GM21528 (cell line): Measurements from ENCODE around the gene CCSER1.

Experiments
- ATAC-seq: cut with Tn5 transposase; IDR thresholded peaks from one replicate; pipeline ENCODE4 v1.9.1; 2021; ENCODE audit warnings: mild to moderate bottlenecking, moderate library complexity; ENCODE audit not compliant: unreplicated experiment, low FRiP score

The CCSER1 gene

DNA sequence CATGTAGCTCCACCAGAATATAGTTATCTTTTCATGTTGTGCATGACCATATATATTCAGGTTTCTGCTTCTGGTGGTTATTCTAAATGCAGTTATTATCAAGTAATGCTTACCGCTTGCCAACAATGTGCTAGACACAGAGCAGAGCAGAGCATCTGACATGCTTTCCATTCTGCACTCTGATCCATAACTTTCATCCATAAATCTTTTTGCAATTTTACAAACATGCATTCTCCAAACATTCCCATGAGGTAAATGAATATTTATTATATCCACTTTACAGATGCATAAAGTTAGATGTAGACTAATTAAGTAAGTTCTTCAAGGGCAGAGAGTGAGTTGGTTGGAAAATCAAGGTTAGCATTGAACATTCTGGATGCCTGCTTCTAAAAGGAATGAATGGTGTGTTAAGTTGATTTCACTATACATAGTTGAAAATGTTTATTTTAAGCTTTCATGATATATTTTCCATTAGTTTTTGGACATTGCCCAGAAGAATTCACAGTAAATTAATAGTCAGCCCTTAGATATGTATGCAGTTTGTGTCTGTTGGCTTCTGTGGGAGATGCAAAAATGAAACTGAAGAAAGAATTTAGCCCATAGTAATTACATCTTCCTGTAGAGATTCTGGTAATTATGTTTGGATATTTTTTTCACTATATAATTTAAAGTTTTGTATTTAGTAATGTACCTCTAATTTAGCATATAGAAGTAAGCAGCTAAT is 867.8 kb downstream of the CCSER1 start:
- no peak for ATAC-seq

DNA sequence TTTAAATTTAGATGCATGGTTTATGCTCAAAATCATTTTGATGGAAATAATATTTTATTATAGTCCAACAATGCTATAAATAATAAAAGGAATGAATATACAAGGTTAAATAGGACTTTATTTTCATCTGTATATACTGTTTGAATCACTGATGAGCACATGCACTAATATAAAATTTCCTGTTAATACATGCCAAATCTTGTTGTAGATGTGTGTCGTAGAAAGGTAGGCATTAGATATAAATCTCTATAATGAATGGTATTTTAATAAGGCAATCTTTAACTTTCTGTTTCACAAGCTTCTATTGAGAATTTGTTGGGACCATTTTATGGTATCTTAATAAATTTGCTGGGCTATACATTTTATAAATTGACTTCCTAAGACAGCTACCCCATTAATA is 868.8 kb downstream of the CCSER1 start:
- no peak for ATAC-seq

DNA sequence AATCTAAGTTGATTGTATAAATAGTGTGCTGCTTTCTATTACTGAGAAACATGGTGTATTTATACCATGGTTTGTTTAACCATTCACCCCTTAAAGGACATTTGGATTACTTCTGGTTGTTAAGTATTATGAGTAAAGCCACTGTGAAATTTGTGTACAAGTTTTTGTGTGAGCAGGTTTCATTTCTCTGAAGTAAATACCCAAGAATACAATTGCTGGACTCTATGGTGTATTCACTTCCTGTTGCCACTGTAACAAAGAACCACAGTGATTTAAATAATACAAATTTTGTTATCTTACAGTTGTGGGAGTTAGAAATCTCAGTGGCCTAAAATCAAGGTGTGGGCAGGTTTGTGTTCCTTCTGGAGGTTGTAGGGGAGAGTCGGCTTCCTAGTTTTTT is 869.6 kb downstream of the CCSER1 start:
- peak; percentile 61 for ATAC-seq

DNA sequence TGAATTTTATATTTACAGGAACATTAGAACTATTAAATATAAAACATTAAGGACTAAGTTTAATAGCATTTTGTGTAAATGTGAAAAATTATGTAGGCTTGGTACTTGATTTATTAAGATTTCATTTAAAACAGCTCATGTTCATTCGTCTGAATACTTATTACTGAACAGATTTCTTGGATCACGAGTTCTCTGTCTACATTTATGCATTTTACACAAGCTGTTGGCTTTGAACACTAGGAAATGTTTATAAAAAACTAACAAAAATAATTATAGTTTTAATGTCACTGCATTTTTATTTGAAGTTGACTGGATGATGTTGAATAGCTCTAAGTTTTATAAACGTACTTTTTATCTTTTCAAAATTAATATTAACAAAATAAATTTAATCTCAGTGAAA is 888.7 kb downstream of the CCSER1 start:
- ATAC-seq: no peak

DNA sequence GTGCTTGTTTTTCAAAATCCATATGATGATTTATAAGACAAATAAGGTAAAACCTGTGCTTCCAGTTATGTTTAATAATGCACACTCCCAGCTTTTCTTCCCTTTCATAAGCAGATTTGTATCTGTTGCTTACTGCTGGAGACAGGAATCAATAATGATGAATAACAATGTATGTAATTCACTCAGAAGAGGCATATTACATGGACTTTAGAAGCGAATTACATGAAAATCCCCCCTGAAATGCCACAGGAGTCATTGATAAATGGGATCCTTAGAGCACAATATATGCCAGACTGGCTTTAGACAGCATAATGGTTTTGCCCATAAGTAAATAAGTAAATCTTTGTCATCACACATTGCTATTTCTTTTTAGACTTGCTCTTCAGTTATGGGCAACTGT is 892.3 kb downstream of the CCSER1 start:
- ATAC-seq: no peak

DNA sequence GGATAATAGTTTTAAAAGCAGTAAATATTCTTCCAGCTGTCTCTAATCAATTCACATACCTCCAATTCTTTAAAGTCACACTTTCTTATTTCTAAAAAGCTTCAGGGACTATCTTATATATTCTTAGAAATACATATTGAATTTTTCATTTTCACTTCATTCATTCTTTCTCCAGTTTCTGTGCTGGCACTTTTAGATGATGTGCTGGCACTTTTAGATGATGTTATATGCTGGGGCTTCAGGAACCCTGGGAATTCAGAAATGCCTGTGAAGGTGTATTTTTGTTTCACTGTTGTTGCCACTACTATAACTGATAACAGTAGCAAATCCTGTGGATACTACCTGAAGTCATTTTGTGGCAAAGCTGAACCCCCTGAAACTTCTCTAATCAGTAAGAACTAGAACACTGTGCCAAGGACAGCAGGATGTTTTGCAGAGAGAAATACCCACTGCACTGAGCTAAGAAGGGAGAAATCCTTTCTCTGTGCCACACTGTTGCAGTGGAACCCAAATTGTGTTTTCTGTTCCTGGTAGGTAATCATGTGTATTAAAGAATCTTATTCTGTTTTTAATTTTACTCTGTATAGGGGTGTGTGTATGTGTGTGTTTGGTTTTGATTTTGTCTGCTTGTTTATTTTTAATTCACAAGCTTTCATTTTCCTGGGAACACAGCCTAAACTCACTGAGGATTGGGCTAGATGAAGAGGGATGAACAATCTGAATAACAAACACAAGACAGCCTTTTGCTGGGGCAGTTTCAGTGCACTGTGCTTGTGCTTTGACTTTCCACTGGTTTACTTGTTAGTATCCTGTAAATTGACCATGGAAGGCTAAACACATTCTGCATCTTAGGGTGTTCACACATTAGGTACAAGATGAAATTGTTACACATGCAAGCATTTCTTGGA is 898.3 kb downstream of the CCSER1 start:
- ATAC-seq: no peak

DNA sequence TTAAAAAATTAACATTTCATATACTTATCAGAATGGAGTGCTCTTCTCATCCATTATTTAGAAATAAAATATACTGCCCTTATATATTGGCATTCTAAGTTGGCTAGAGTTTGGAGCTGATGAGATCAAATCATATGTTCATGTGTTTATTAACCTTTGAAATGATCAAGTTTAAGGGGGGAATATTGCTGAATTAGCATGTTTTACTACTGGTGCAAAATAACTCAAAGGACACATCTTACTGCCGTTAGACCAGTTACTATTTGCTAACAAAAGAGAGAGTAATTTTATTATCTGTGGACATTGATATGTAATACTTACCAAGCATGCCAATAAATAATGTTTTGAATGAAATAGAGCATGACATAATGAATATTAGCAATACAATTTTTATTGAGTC is 901.0 kb downstream of the CCSER1 start:
- no peak for ATAC-seq

DNA sequence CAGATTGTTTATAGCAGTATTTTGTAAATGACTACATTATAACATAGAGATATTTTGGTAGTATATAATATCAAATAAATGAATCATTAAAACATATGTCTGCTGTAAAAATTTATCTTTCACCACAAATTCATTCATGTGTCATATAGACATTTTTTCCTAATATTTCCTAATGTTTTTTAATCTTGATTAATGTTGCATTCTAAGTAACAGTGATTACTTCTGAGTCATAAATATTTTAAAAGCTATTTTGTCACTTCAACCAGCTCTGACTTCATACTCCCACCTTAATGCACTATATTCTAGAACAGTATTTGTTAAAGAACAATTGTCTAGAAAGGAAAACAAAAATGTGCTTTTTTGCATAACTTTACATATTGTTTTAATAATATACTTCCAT is 904.6 kb downstream of the CCSER1 start:
- ATAC-seq: no peak

DNA sequence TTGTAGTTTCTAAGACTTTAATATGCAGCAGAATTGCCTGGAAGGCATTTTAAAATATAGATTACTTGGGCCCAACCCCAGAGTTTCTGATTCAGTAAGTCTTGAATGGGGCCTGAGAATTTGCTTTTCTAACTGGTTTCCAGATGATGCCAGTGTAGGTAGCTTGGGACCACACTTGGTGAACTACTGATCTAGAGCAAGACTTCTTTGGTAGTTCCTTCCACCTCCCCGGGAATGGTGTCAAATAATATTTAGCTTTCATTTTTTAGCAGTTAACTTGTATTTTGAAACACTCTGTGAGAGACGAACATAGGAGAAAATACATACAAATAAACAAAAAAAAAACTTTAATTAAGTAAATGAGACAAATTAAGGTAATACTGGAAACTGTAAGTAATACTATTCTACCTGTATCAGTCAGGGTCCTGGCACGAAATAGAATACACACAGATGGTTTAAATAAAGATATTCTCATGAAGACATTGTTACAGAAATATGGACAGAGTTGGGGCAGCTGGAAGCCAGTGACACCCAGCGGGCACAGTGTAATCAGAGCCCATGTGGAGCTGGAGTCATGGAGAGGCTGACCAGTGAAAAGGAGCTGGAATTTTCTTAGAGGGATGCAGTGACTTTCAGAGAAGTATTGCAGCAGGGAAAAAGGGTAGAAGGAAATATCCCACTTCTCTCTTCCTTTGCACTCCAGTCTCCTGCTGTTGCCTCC is 905.7 kb downstream of the CCSER1 start:
- ATAC-seq: no peak

DNA sequence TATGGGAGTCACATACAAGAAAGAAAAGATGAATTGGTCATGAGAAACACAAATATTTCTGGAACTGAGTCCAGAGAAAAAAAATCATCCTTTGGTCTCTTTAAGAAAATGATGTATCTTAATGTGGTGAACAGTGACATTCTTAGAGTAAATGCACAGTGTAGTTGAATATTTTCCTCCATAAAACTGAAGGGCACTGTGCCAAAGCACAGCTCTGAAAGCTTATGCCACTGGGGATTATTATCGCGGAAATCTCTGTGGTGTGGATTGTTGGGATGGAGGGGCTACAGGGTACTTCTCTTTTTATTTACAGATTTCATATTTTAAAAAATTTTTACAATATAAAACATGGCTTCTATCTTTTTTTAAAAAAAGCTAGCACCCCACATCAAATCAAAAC is 908.1 kb downstream of the CCSER1 start:
- no peak for ATAC-seq

DNA sequence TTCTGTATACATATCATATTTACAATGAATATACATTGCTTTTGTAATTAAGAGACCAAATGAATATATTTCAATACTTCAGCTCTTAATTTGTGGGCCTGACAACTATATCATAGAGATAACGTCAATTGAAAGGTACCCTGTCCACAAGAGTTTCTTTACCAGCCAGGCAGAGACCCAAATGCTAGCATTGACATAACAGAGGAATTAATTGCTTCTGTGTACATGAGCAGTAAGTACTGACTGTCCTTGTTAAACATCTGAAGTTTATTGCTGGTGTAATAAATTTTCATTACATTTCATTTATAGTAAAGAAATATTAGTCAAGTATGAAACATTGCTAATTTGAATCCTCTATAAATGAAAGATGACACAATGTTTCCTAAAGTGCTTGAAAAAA is 910.8 kb downstream of the CCSER1 start:
- ATAC-seq: no peak

DNA sequence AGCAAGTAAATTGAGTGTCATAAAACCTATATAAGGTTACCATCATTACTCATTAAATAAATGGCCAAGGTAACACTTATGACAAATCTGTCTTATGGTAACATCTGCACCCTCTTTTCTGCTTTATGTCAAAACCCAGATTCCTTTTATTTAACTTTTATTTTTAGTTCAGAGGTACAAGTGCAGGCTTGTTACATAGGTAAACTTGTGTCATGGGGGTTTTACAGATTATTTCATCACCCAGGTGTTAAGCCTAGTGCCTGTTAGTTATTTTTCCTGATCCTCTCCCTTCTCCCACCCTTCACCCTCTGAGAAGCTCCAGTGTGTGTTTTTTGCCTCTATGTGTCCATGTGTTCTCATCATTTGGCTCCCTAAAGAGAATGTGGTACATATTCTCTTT is 930.7 kb downstream of the CCSER1 start:
- ATAC-seq: no peak

DNA sequence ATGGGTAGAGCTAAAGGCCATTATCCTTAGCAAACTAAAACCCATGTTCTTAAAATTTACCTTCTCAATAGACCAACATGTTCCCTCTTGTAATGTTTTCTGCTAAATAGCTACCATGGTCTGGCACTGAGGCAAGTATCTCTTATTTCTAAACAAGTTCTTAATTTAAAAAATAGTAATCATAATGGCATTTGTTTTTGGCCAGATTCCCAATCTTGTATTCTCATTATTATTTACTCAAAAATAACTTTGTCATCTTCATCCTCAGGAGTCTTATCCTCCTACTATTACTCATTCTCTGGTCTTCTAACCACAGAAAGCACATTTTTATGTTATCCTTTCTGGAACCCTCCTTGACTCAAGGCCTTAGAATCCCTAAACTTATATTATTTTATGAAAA is 931.2 kb downstream of the CCSER1 start:
- no peak for ATAC-seq

DNA sequence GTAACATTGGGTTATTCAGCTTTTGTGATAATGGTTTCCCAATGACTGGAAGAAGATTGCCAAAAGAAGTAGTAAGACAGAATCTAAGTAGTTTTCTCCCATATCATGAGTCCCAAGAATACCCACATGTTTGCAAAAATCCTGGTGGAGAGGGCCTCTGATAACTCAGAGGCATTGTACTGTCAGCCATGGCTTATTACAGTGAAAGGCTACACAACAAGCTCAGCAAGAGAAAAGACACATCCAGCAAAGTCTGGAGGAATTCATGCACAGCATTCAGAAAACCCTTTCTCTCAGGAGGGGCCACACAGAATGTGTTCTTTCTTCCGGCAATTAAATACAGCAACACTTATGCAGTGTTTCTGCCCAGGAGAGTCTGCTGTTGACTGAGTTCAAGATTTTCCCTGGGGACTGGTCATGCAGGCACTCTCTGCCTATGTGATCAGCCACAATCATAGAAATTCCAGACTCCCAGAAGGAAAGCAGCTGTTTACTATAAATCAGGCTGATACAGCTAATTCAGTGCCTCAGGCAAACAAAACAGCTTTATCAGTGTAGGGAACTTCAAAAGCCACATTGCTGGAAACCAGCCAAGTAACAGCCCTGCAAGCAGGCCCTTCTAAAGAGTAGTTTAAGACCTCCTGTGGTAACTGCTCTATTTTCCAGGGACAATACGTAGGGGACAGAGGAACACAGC is 937.1 kb downstream of the CCSER1 start:
- ATAC-seq: no peak

DNA sequence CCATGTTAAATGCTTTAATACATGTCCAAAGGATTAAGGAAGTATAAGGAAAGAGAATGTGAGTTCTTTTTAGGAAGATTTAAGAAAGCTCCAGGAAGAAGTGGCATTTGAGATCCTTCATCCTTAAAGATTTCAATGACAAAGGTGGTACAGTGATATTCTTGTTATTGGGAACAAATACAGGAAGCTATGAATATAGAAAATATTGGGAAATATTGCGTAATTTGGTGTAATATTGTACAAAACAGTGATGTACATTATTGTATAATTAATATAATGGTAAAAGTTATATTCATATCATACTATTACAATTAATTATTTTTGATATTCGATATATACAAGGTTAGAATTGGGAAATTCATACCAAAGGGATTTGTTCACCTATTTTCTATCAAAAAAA is 937.9 kb downstream of the CCSER1 start:
- no peak for ATAC-seq

DNA sequence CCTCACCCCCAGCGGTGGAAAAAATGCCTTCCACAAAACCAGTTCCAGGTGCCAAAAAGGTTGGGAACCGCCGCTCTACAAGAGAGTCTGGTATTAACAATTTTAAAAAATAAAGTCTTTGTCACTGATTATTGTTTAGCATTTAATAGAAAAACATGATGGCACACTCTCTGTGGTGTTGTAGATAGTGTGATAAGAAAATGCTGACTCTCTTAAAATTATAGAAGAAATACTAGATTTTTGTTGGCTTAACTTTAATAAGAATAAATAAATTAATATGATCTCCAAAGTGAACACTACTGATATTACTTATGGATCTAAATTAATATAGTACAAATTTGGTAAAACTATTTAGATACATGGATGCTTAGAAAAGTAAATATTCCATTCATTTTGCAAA is 943.5 kb downstream of the CCSER1 start:
- no peak for ATAC-seq

DNA sequence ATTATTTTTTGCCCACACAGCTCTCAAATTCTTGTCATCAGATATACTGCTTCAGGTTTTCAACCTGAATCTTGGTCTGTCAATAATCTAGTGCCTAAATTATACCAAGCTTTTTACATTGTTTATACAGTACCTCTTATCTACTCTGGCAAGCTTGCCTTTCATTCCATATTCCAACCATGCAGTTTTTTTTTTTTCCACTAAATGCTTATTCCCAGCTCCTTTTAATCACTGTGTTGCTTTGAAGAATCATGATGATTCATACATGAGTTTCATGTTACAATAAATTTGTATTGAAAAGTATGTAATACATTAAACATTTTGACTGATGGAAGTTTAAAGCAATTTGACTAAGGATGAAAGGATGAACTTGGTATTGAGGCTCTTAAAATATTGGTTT is 949.0 kb downstream of the CCSER1 start:
- ATAC-seq: no peak

DNA sequence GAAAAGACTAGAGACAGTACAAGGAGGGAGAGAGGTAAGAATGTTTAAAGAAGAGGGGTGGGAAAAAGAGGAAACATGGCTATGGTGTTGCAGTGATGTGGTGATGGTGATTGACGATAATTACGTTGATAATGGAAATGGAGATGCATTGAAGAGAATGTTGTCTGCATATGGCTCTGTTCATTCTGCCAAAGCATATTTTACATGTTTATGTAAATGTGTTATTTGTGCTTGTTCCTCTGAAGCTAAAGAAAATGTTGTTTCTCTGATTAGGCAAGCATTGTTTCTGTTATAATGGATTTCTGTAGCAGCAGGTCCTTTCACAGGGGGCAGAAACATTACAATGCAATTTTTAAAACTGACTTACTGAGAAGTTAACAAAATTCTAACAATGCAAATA is 958.8 kb downstream of the CCSER1 start:
- no peak for ATAC-seq

DNA sequence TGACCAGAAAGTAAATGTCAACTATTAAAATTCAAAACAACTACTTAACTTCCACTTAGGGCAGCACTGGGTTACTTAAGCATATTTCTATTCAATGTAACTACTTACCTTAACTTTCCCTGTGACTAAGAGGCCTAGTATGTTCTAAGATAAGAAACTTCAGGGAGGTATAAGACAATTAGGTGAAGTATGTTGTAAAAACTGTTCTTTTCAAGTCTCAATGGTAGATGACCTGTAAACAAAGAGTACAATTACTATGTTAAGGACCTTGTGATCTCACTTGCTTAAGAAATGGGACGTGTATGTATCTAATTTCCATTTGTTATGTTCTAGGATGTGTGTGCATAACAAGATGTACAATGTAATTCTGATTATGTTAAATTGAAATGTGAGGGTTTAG is 960.5 kb downstream of the CCSER1 start:
- ATAC-seq: no peak

DNA sequence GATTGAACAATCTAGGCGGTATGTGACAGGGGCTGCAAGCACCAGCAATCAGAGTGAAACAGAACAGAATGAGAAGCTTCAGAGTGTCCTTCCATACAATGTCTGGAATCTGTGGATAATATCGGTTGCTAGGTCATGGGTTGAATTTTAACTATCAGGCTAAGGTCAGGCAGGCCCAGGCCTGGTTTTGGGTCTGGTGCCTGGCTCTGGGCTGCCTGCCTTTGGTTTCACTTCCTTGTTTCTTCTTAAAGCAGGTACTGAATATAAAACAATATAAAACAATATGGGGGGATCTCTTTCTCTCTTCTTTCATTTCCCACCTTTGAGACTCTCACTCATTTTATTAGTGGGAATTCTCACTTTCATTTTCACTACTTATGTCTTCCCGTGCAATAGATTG is 962.0 kb downstream of the CCSER1 start:
- ATAC-seq: peak; percentile 55
